ENCODE results near the gene MCRIP1.

MCRIP1 gene

DNA sequence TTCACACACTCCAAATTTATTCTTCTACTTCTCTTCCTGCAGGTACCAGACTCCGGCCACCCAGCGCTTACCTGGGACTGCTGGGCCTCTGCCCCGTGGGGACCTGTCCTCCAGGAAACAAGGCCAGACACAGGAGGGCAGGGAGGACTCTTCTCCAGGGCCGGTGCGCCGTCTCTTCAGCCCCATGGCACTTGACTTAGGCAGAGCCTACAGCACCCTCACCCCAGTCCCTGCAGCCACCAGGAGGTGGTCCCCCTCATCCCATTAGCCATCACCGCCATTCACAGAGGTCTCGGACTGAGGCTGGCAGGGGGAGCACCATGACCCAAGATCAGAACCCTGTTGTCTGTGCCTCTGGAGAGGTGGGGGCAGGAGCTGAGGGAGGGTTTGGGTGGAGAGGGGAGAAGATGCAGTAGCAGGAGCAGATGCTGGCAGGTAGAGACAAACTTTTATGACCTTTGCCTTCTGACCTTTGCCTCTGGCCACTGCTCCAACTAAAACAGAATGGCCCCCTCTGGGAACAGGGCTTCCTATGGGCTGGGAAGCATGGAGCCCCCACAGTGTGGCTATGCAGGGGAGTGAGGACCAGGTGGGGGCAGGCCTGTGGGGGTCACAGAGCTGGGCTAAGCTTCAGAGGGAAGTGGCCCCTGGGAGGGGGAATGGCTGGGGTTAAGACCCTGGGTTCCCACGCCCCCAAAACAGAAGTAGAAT is 30.9 kb downstream of the MCRIP1 start:
- 89% methylated on average over 9 of the region's 9 CpGs for WGBS
- H3K4me3 ChIP-seq (ENCODE audit: insufficient read depth in 1 of 2, low read depth in 1 of 2, low read length in 2 of 2) = no peak overlapping the region

GRCh38 chr17:81801327-81801726 is 31.8 kb downstream of the MCRIP1 start:
- Histone ChIP-seq H4K91ac (ENCODE audit: low read length) (no peak overlapping the region), H3K27me3 (ENCODE audit: control insufficient read depth in 1 of 2, insufficient read depth in 1 of 2, low read length in 2 of 2) (peaks cover 54 to 59% of the 10 kb centered on the region in 2 experiments), H2BK5ac (ENCODE audit: low read depth, low read length, poor library complexity, severe bottlenecking) (no peak overlapping the region), H3K23ac (ENCODE audit: low read length in 2 of 2) (no peak overlapping the region), H2AK5ac (ENCODE audit: low read length, severe bottlenecking) (no peak overlapping the region), H4K8ac (ENCODE audit: low read length) (no peak overlapping the region), H3K18ac (ENCODE audit: low read depth in 1 of 2, low read length in 2 of 2) (no peak overlapping the region), H3K36me3 (ENCODE audit: control insufficient read depth in 1 of 2, insufficient read depth in 2 of 2, low read depth in 1 of 2, low read length in 2 of 2) (no peaks in the 10 kb centered on the region), H2AFZ (ENCODE audit: low read depth, low read length) (no peak overlapping the region), H2BK12ac (ENCODE audit: low read length in 2 of 2) (no peak overlapping the region), H3K9ac (ENCODE audit: low read length) (no peak overlapping the region), H2BK15ac (ENCODE audit: low read depth, poor library complexity, severe bottlenecking) (no peak overlapping the region), H3K4me1 (ENCODE audit: control insufficient read depth, insufficient read depth, low read depth, low read length) (peaks cover 16% of the 10 kb centered on the region), H3K4me3 (ENCODE audit: insufficient read depth in 1 of 2, low read depth in 1 of 2, low read length in 2 of 2) (no peak overlapping the region), H3K4me2 (ENCODE audit: low read length, poor library complexity, severe bottlenecking) (no peak overlapping the region), H3K14ac (ENCODE audit: low read length in 2 of 2) (no peak overlapping the region), H3K79me1 (replicated peaks; ENCODE audit: low read length, poor library complexity, severe bottlenecking) (no peaks in the 10 kb centered on the region), H3K4ac (ENCODE audit: low read depth in 1 of 2, low read length in 2 of 2) (no peak overlapping the region), H3K9me3 (ENCODE audit: control insufficient read depth, low read length) (peaks cover 6% of the 10 kb centered on the region), H3K27ac (ENCODE audit: low read length, poor library complexity, severe bottlenecking) (no peak overlapping the region), H2BK120ac (ENCODE audit: low read depth, low read length) (no peak overlapping the region)
- no peak for DNase-seq
- 85% methylated on average over 9 of the region's 9 CpGs for WGBS

More for the DNA sequence above, 30.9 kb downstream of the MCRIP1 start:
- H3K9me3 ChIP-seq (ENCODE audit: control insufficient read depth, low read length) = peaks cover 6% of the 10 kb centered on the region
- H2AFZ ChIP-seq (ENCODE audit: low read depth, low read length) = no peak overlapping the region
- H2AK5ac ChIP-seq (ENCODE audit: low read length, severe bottlenecking) = no peak overlapping the region
- no peak for DNase-seq
- no peak overlapping the region for H3K14ac ChIP-seq (ENCODE audit: low read length in 2 of 2)
- no peak overlapping the region for H2BK12ac ChIP-seq (ENCODE audit: low read length in 2 of 2)
- H3K27ac ChIP-seq (ENCODE audit: low read length, poor library complexity, severe bottlenecking) = no peak overlapping the region
- H2BK5ac ChIP-seq (ENCODE audit: low read depth, low read length, poor library complexity, severe bottlenecking) = no peak overlapping the region
- H3K36me3 ChIP-seq (ENCODE audit: control insufficient read depth in 1 of 2, insufficient read depth in 2 of 2, low read depth in 1 of 2, low read length in 2 of 2) = no peaks in the 10 kb centered on the region
- H3K4me2 ChIP-seq (ENCODE audit: low read length, poor library complexity, severe bottlenecking) = no peak overlapping the region
- H3K79me1 ChIP-seq (replicated peaks; ENCODE audit: low read length, poor library complexity, severe bottlenecking) = no peaks in the 10 kb centered on the region
- no peak overlapping the region for H3K23ac ChIP-seq (ENCODE audit: low read length in 2 of 2)
- H4K8ac ChIP-seq (ENCODE audit: low read length) = no peak overlapping the region
- no peak overlapping the region for H3K4ac ChIP-seq (ENCODE audit: low read depth in 1 of 2, low read length in 2 of 2)
- H3K9ac ChIP-seq (ENCODE audit: low read length) = no peak overlapping the region
- no peak overlapping the region for H2BK120ac ChIP-seq (ENCODE audit: low read depth, low read length)
- H3K18ac ChIP-seq (ENCODE audit: low read depth in 1 of 2, low read length in 2 of 2) = no peak overlapping the region
- H3K27me3 ChIP-seq (ENCODE audit: control insufficient read depth in 1 of 2, insufficient read depth in 1 of 2, low read length in 2 of 2) = peaks cover 63 to 67% of the 10 kb centered on the region in 2 experiments
- H4K91ac ChIP-seq (ENCODE audit: low read length) = no peak overlapping the region
- H3K4me1 ChIP-seq (ENCODE audit: control insufficient read depth, insufficient read depth, low read depth, low read length) = peaks cover 16% of the 10 kb centered on the region
- H2BK15ac ChIP-seq (ENCODE audit: low read depth, poor library complexity, severe bottlenecking) = no peak overlapping the region

DNA sequence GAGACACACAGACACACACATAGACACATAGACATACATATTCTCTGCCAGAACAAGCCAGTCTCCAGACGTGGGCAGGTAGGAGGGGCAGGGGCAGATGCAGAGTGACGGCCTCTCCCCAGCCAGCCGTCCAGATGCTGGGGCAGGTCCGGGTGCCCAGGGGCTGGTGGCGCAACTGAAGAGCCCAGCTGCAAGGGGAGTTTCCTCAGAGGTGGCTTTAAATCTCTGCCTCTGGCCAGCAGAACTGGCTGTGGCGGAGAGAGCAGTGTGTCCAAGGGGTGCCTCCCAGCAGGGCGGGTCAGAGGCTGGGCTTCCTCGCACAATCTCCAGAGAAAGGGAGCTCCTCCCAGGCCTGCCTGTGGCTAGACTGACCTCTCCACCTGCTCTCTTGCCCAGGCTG is 38.6 kb downstream of the MCRIP1 start:
- no peak overlapping the region for H3K9ac ChIP-seq (ENCODE audit: low read length)
- peak; percentile 37 for DNase-seq
- no peak overlapping the region for H2BK12ac ChIP-seq (ENCODE audit: low read length in 2 of 2)
- no peak overlapping the region for H4K8ac ChIP-seq (ENCODE audit: low read length)
- peak overlapping the region in 1 of 2 experiments; percentile 18 for H3K23ac ChIP-seq (ENCODE audit: low read length in 2 of 2)
- H3K18ac ChIP-seq (ENCODE audit: low read depth in 1 of 2, low read length in 2 of 2) = no peak overlapping the region
- no peak overlapping the region for H3K27ac ChIP-seq (ENCODE audit: low read length, poor library complexity, severe bottlenecking)
- no peak overlapping the region for H3K4me2 ChIP-seq (ENCODE audit: low read length, poor library complexity, severe bottlenecking)
- no peak overlapping the region for H2AK5ac ChIP-seq (ENCODE audit: low read length, severe bottlenecking)
- no peaks in the 10 kb centered on the region for H3K79me1 ChIP-seq (replicated peaks; ENCODE audit: low read length, poor library complexity, severe bottlenecking)
- H2BK5ac ChIP-seq (ENCODE audit: low read depth, low read length, poor library complexity, severe bottlenecking) = no peak overlapping the region
- H2BK120ac ChIP-seq (ENCODE audit: low read depth, low read length) = no peak overlapping the region
- H3K4ac ChIP-seq (ENCODE audit: low read depth in 1 of 2, low read length in 2 of 2) = no peak overlapping the region
- no peaks in the 10 kb centered on the region for H3K9me3 ChIP-seq (ENCODE audit: control insufficient read depth, low read length)
- H3K4me3 ChIP-seq (ENCODE audit: insufficient read depth in 1 of 2, low read depth in 1 of 2, low read length in 2 of 2) = no peak overlapping the region
- H4K91ac ChIP-seq (ENCODE audit: low read length) = no peak overlapping the region
- H3K4me1 ChIP-seq (ENCODE audit: control insufficient read depth, insufficient read depth, low read depth, low read length) = peaks cover 3% of the 10 kb centered on the region
- peaks cover 5 to 27% of the 10 kb centered on the region in 2 experiments for H3K27me3 ChIP-seq (ENCODE audit: control insufficient read depth in 1 of 2, insufficient read depth in 1 of 2, low read length in 2 of 2)
- H3K14ac ChIP-seq (ENCODE audit: low read length in 2 of 2) = no peak overlapping the region
- H2AFZ ChIP-seq (ENCODE audit: low read depth, low read length) = no peak overlapping the region
- 48% methylated on average over 8 of the region's 8 CpGs for WGBS
- peaks cover 0 to 2% of the 10 kb centered on the region in 2 experiments for H3K36me3 ChIP-seq (ENCODE audit: control insufficient read depth in 1 of 2, insufficient read depth in 2 of 2, low read depth in 1 of 2, low read length in 2 of 2)
- H2BK15ac ChIP-seq (ENCODE audit: low read depth, poor library complexity, severe bottlenecking) = no peak overlapping the region

GRCh38 chr17:81794074-81794476 is 39.0 kb downstream of the MCRIP1 start:
- H2BK12ac ChIP-seq (ENCODE audit: low read length in 2 of 2) = no peak overlapping the region
- no peak overlapping the region for H3K4me3 ChIP-seq (ENCODE audit: insufficient read depth in 1 of 2, low read depth in 1 of 2, low read length in 2 of 2)
- no peaks in the 10 kb centered on the region for H3K79me1 ChIP-seq (replicated peaks; ENCODE audit: low read length, poor library complexity, severe bottlenecking)
- H3K9ac ChIP-seq (ENCODE audit: low read length) = no peak overlapping the region
- H2BK120ac ChIP-seq (ENCODE audit: low read depth, low read length) = no peak overlapping the region
- peaks cover 0 to 2% of the 10 kb centered on the region in 2 experiments for H3K36me3 ChIP-seq (ENCODE audit: control insufficient read depth in 1 of 2, insufficient read depth in 2 of 2, low read depth in 1 of 2, low read length in 2 of 2)
- WGBS = 97% methylated on average over 3 of the region's 3 CpGs
- DNase-seq = no peak
- H2BK5ac ChIP-seq (ENCODE audit: low read depth, low read length, poor library complexity, severe bottlenecking) = no peak overlapping the region
- no peak overlapping the region for H2AK5ac ChIP-seq (ENCODE audit: low read length, severe bottlenecking)
- H2BK15ac ChIP-seq (ENCODE audit: low read depth, poor library complexity, severe bottlenecking) = no peak overlapping the region
- no peak overlapping the region for H3K4ac ChIP-seq (ENCODE audit: low read depth in 1 of 2, low read length in 2 of 2)
- H3K4me1 ChIP-seq (ENCODE audit: control insufficient read depth, insufficient read depth, low read depth, low read length) = peaks cover 3% of the 10 kb centered on the region
- H4K8ac ChIP-seq (ENCODE audit: low read length) = no peak overlapping the region
- H3K27ac ChIP-seq (ENCODE audit: low read length, poor library complexity, severe bottlenecking) = no peak overlapping the region
- H2AFZ ChIP-seq (ENCODE audit: low read depth, low read length) = no peak overlapping the region
- no peak overlapping the region for H3K18ac ChIP-seq (ENCODE audit: low read depth in 1 of 2, low read length in 2 of 2)
- H4K91ac ChIP-seq (ENCODE audit: low read length) = no peak overlapping the region
- H3K14ac ChIP-seq (ENCODE audit: low read length in 2 of 2) = no peak overlapping the region
- H3K4me2 ChIP-seq (ENCODE audit: low read length, poor library complexity, severe bottlenecking) = no peak overlapping the region
- peaks cover 5 to 27% of the 10 kb centered on the region in 2 experiments for H3K27me3 ChIP-seq (ENCODE audit: control insufficient read depth in 1 of 2, insufficient read depth in 1 of 2, low read length in 2 of 2)
- H3K9me3 ChIP-seq (ENCODE audit: control insufficient read depth, low read length) = no peaks in the 10 kb centered on the region
- H3K23ac ChIP-seq (ENCODE audit: low read length in 2 of 2) = no peak overlapping the region
